H1 (cell line): ENCODE data around the gene MDM1. TPM values are rescaled to one million over a fixed set of nuclear protein-coding genes. Genes with fewer than 3 reads are reported as not detected.

Source experiments
- BRCA1 ChIP-seq: IDR thresholded peaks from 2 replicates; pipeline ENCODE4 v1.6.1; 2012; ENCODE audit warnings: low read depth, low read length, improper control_type of control experiment
- CHD1 ChIP-seq: IDR thresholded peaks from 2 replicates; pipeline ENCODE4 v1.6.1; 2012; ENCODE audit warnings: low read depth, low read length, improper control_type of control experiment
- HDAC2 ChIP-seq, 2 experiments: fragments of 300-600 bp in 1 of 2; sonication (generic) in 1 of 2; IDR thresholded peaks; 2 replicates each; pipeline ENCODE4 v1.6.1; 2011 to 2012; ENCODE audit warnings: low read depth in 2 of 2, low read length in 2 of 2, mild to moderate bottlenecking in 2 of 2, moderate library complexity in 2 of 2, borderline replicate concordance in 1 of 2, inconsistent platforms in 1 of 2
- JUN ChIP-seq: IDR thresholded peaks from 2 replicates; pipeline ENCODE4 v1.6.1; 2011; ENCODE audit warnings: low read depth, mild to moderate bottlenecking, improper control_type of control experiment, low read length
- YY1 ChIP-seq: IDR thresholded peaks from 2 replicates; pipeline ENCODE4 v1.6.1; 2011; ENCODE audit warnings: low read depth, mild to moderate bottlenecking, low read length
- polyA plus RNA-seq, 7 experiments: library from polyadenylated mRNA; depleted of rRNA in 3 of 7; stranded (reverse) in 5 of 7; unstranded in 2 of 7; fragments of >200 nt in 5 of 7; fragments of 200-250 nt in 2 of 7; gene quantifications; 1 replicate in 5 of 7; 2 replicates in 1 of 7; 4 replicates in 1 of 7; pipeline versions ENCODE4 v1.2.1 to v1.2.3, GENCODE V29; 2011 to 2013; ENCODE audit warnings: missing spikeins in 2 of 7, mixed read lengths in 2 of 7
- total RNA-seq: library from RNA; stranded (reverse); fragmentation: NEBNext Ultra II Directional; extraction: Animal tissue kit (Norgen Biotek cat#: 25700); gene quantifications from 2 replicates; pipeline ENCODE4 v1.2.1, GENCODE V29; 2021

The MDM1 gene
- total and polyA plus RNA-seq, 2 of the 8 experiments (the other 6 are each of a cell fraction or from before 2014, with no cell fraction given): 3.1 to 10.7 TPM

GRCh38 chr12:68381476-68382219 is 49.5 kb upstream of the MDM1 start (continued):
- TF ChIP-seq BRCA1 (no peak), HDAC2 (IDR thresholded peaks at IDR 0.05; ENCODE audit: borderline replicate concordance in 1 of 2, low read depth in 2 of 2, low read length in 2 of 2) (no peak), CHD1 (no peak), YY1 (no peak), JUN (no peak)
